GM19467 (cell line): ENCODE results near the gene KRTAP5-9.
"Not testable (repeated sequence)": the region's sequence is repeated elsewhere in the genome, so short reads cannot be mapped to it uniquely, and the experiment has no call there.

Experiments used
- ATAC-seq: cut with Tn5 transposase; IDR thresholded peaks from one replicate; pipeline ENCODE4 v1.9.1; 2021; ENCODE audit warnings: mild to moderate bottlenecking, moderate library complexity; ENCODE audit not compliant: unreplicated experiment

Gene KRTAP5-9

DNA sequence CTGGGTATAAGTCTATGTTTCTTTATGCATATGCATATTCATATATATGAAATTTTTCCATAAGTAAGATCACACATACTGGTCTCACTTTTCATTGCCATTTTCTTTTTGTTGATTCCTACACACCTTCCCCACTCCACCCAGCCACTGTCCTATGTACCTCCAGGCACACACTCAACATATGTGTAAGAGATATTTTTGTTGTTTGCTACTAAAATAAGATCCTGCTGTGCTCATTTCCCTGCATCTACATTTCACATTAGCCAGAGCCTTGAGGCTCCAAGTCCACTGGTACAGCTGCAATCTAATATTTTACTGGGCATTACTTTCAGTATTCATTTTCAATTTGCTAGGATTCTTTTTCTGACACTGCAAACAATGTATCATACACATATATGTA is 9.0 kb downstream of the KRTAP5-9 start:
- ATAC-seq, result no peak

DNA sequence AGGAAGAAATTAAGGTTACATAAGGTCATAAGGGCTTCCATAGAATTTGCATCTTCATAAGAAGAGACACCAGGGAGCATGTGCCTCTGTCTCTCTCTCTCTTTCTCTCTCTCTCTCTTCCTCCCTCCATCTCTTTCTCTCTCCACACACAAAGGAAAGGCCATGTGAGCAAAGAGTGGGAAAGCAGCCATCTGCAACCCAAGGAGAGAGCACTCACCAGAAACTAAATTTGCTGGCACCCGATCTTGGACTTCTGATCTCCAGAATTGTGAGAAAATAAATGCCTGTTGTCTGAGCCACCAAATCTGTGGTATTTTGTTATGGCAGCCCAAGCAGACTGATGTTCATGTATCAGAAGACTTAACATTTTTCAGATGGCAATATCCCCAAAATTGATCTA is 10.8 kb downstream of the KRTAP5-9 start:
- ATAC-seq, result no peak

DNA sequence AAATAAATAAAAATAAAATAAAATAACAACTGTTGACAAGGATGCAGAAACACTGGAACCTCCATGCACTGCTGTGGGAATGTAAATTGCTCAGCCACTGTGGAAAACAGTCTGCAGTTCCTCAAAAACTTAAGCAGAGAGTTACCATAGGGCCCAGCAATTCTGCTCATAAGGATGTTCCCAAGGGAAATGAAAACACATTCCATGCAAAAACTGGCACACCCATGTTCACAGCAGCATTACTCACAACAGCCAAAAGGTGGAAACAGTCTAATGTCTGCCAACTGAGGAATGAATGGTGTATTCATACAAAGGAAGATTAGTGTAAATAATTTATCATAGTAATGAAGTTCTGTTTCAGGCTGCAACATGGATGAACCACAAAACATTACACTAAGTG is 13.9 kb downstream of the KRTAP5-9 start:
- ATAC-seq, result no peak

DNA sequence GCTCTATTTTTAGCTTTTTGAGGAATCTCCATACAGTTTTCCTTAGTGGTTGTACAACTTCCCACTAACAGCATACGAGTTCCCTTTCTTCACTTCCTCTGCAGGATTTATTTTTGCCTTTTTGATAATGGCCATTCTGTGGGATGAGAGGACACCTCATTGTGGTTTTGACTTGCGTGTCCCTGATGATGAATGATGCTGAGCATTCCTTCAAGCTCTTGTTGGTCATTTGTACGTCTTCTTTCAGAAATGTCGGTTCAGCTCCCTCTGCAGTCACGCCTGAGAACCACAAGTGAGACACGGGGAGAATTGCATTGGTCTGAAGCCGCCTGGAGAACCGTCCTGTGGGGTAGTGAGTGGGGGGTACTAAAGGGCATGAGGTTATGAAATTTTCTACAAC is 15.2 kb downstream of the KRTAP5-9 start:
- no peak for ATAC-seq

DNA sequence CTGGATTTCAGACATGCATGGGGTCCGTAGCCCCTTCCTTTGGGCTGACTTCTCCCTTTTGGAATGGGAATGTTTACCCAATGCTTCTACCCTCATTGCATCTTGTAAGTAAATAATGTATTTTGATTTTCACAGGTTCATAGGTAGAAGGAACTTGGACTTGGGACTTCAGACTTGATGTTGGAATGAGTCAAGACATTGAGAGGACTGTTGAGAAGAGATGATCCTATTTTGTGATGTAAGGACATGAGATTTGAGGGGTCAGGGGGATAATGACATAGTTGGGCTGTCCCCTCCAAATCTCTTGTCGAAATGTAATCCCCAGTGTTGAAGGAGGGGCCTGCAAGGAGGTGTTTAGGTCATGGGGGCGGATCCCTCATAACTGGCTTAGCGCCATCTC is 16.2 kb downstream of the KRTAP5-9 start:
- no peak for ATAC-seq

DNA sequence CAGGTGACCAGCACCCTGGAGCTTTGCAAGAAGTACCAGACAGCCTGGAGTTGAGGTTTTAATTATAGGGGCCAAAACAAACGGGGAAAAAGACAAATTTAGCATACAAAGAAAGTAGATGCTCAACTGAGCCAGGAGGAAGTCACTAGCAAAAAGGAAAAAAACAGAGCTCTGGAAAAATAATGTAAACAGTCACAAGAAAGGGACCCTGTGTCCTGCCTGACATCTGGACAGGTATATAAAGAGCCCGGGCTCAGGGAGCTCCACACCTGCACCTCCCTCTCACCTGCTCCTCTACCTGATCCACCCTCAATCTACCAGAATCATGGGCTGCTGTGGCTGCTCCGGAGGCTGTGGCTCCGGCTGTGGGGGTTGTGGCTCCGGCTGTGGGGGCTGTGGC is 17.0 kb downstream of the KRTAP5-9 start, which contains the start of gene KRTAP5-10:
Gene KRTAP5-10, plus strand, starts transcription at position 301 of the 400 bp plus-strand sequence. Its CDS starts 25 bp downstream, at position 326.
- ATAC-seq, result no peak

DNA sequence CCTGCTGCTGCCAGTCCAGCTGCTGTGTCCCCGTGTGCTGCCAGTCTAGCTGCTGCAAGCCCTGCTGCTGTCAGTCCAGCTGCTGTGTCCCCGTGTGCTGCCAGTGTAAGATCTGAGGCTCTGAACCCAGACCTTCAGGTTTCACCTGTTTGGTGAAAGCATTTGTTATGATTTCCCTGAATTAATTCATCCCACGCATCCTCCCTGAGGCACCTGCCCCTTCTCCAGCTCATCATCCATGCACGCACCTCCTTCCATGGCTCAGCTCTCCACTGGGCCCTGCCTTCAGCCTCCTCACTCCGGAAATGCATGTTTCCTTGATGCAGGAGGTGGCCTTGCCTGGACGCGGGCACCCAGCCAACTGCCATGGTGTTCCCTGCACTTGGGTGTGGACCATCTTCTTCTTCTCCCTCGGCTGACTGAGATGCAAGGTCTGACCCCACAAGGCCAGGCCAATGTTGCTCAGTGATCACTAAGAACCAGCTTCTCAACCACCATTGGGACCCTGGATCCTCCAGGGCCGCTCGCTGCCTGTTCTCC is 17.9 kb downstream of the KRTAP5-9 start:
- ATAC-seq, result no peak

DNA sequence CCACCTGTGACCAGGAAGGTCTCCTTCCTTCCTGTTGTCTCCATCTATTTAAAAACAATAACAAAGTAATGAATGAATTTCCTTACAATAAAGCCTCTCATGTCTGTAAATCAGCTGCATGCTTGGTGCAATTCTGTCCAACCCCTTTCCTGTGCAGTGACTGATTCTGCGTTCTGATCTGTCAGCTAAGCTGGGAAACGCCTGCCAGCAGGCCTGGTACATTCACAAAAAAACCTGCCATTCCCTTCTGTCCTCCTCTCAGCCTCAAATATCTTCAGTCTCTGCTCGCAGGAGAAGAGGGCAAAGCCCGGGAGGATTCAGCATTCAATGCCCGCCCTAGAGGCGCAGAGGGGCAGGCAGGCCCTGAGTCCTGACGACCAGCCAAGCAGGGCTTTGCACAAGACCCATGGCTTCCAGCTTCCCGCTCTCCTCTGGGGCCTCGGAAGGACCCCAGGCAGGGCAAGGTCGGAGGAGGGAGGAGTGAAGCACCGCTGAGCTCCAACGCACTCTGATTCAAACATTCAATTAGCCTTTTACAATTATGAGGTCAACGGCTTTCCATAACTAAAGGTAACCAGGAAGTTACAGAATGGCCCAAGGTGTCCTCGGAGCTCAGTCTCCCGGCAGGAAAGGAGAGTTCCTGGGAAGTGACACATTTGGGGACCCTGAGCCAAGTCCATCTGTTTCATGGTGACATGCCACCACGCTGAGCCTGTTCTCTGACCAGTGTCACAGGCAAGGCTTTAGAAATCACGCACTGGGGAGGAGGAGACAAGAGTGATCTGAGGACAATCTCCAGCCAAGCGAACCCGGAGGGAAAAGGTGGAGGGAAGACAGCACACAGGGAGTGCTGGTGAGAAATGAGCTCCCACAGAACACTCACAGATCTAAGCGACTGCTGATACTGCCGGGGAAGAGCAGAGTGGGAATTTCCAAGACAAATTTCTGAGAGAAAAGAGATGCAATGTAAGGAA is 18.7 kb downstream of the KRTAP5-9 start:
- ATAC-seq, result not testable (repeated sequence)

DNA sequence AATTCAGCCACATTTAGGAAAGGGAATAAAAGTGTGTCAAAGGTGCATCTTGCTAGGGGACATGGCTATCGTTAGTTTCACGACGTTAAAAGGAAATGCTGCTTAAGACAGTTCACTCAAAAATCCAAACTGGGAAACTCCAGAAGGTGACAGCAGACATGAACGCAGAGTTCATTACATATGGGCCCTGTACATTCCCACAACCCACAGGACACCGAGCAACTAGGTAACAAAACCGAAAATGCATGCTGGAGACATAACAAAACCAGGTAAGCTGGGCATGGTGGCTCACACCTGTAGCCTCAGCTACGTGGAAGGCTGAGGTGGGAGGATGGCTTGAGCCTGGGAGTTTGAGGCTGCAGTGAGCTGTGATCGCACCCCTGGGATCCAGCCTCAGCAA is 19.4 kb downstream of the KRTAP5-9 start:
- ATAC-seq, result not testable (repeated sequence)

DNA sequence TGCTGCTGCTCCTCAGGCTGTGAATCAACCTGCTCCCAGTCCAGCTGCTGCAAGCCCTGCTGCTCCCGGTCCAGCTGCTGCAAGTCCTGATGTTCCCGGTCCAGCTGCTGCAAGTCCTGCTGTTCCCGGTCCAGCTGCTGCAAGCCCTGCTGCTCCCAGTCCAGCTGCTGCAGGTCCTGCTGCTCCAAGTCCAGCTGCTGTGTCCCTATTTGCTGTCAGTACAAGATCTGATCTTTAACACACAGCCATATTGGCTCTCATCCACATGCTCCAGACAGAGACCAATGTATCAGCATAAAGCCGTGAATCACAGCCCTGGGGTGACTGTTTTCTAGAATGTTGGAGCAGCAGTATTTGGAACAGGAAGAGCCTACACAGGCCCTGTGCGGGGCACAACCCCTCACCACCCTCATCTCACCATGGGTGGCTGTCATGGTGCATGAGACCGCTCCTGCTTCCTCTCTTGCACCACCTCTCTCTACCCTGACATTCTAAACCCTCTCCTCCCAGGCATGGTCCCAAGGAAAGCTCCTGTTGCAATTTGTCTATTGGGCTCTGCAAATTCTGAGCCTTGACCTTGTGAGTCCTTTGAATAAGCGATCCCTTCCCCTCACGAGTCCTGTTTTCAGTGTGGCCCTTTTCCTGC is 20.6 kb downstream of the KRTAP5-9 start:
- ATAC-seq, result no peak

DNA sequence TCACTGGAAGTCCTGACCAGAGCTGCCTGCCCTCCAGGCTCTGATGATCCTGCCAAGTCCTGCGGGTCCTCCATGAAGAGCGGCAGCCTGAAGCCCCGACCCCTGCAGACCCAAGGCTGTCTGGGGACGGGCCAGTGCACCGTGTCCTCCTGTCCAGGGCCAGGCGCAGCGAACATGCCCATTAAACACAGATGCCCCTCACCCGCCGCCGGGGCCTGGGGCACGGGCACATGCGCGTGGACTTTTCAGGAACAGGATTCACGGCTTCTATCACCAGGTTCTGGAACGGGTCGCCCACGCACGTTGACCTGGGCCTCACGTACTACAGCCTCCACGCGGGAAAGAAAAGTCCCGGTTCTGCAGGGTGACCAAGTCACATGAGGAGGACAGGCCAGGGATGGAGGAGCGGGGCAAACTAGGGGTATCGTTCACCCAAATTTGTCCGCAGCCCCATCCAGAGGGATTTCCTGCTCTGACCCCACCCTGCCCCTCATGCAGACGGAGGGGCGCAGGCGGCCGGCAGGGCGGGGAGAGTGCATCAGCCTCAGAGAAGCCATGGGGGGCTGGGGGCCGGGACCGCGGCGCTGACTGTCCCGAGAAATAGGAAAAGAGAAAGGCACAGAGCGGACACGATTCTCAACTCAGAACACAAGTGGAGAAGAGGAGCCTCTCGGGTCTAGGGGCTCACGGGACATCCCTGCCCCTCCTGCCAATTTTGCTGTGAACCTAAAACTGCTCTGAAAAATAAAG is 23.1 kb downstream of the KRTAP5-9 start:
- not testable (repeated sequence) for ATAC-seq

DNA sequence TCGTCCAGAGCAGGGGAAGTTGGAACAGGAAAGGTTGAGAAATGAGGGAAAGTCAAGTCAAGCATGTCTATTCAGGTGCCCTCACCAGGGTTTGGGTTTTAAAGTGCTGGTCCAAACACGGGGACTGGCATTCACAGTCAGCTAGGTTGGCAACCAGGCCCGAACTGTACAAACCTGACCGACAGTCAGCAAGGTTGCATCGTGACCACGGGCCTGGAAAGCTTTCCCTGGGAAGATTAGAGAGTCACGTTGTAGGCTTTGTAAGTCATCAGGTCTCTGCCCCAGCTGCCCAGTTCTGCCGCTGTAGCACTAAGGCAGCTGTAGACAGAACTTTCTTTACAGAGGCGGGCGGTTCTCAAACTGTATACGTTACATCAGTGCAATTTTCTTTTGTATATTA is 24.6 kb downstream of the KRTAP5-9 start:
- no peak for ATAC-seq

DNA sequence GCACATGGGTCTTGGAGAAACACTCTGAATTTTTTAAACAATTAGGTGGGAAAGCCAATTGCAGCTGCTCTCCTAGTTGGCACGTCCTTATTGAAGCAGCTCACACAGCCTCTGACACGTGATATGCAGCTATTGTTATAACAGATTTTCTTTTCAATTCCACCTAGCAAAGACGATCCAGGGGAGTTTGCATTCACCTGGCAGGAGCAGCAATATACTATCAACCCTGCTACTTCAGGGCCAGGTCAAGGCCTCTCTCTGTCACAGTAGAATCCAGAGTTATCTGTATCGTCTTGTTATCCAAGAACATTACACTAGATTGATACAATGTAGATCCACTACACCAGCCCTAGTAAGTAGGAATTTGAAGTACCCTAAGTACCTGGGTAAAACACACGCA is 26.2 kb downstream of the KRTAP5-9 start:
- no peak for ATAC-seq

DNA sequence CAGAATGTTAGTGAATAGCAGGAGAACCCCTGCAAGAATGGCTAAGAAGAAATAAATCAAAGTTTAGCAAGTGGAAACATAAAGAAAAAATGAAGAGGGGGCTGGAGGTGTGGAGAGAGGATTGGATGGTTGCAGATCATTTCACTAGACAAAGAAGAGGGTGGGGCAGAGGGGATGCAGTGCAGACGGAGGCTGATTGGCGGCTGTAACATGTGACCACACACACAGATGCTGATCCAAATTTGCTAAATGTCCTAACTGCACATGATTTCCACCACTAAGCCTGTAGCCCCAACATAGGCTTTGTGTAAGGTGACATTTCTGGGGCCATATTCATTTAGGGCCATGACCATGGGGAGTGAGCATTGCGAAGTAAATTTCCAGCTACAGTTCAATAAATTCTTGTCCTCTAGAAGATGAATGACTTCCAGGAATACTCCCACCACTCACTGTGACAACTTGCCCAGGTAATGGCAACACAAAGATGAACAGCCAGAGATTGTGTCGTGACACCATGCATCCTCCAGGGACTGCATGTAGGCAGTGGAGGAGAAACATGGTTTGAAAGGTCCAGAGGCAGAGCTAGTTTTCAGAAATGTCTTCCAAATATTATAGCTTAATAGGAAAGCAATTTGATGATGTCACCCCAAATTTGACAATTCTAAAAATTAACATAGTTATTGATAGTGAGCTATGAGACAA is 27.7 kb downstream of the KRTAP5-9 start:
- ATAC-seq, result no peak

DNA sequence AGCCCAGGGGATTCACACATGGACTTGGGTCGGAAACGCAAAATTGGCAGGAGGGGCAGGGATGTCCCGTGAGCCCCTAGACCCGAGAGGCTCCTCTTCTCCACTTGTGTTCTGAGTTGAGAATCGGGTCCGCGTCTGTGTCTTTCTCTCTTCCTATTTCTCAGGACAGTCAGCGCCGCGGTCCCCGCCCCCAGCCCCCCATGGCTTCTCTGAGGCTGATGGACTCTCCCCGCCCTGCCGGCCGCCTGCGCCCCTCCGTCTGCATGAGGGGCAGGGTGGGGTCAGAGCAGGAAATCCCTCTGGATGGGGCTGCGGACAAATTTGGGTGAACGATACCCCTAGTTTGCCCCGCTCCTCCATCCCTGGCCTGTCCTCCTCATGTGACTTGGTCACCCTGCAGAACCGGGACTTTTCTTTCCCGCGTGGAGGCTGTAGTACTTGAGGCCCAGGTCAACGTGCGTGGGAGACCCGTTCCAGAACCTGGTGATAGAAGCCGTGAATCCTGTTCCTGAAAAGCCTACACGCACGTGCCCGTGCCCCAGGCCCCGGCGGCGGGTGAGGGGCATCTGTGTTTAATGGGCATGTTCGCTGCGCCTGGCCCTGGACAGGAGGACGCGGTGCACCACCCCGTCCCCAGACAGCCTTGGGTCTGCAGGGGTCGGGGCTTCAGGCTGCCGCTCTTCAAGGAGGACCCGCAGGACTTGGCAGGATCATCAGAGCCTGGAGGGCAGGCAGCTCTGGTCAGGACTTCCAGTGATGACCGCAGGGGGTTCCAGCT is 28.7 kb downstream of the KRTAP5-9 start:
- ATAC-seq, result not testable (repeated sequence)

DNA sequence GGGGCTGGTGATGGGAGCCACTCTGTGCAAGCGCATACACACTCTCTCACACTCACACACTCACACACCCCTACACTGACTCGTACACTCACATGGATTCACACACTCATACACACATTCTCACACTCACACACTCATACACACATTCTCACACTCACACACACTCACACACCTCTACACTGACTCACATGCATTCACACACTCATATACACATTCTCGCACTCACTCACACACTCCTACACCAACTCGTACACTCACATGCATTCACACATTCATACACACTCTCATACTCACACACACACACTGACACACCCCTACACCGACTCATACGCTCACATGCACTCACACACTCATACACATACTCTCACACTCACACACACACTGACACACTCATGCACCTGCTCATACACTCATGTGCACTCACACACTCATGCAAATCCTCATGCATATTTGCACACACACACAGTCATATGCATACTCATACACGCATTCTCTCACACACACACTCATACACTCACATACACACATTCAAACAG is 29.3 kb downstream of the KRTAP5-9 start:
- ATAC-seq, result no peak

DNA sequence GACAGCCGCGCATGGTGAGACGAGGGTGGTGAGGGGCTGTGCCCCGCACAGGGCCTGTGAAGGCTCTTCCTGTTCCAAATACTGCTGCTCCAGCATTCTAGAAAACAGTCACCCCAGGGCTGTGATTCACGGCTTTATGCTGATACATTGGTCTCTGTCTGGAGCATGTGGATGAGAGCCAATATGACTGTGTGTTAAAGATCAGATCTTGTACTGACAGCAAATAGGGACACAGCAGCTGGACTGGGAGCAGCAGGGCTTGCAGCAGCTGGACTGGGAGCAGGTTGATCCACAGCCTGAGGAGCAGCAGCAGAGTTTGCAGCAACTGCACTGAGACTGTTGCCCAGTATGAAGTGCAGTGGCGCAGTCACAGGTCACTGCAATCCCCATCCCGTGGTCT is 31.3 kb downstream of the KRTAP5-9 start:
- ATAC-seq, result not testable (repeated sequence)

DNA sequence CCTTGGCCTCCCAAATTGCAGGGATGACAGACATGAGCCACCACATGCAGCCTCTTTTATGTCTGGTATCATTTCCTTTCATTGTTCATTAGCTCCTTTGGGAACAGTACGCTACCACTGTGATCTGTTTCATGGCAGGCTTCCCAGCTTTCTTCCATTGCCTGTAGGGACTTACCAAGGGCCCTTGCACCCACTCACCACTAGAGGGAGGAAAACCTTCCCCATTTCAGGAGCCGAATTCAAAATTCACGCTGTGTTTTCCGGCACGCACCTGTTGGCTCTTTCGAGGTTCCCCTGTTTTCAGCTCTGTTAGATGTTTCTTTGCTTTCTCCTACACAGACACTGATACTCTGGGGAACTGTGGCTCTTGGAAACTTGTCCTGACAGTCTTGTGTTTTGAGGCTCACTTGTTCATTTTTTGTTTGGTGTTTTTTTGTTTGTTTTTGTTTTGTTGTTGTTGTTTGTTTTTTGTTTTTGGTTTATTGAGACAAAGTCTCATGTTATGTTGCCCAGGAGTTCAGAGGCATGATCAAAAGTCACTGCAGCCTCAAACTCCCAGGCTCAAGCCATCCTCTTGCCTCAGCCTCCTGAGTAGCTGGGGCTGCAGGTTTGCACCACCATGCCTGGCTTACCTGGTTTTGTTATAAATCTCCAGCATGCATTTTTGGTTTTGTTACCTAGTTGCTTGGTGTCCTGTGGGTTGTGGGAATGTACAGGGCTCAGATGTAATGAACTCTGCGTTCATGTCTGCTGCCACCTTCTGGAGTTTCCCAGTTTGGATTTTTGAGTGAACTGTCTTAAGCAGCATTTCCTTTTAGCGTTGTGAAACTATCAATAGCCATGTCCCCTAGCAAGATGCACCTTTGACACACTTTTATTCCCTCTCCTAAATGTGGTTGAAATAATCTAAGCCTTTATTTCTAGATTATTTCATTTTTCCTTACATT is 32.1 kb downstream of the KRTAP5-9 start:
- ATAC-seq, result no peak
